Muscle of arm (tissue), 12 donors: ENCODE data around the gene INSM2. TPM values are rescaled to one million over a fixed set of nuclear protein-coding genes. Genes with fewer than 3 reads are reported as not detected.

Experiments
- DNase-seq: peaks from one replicate; pipeline ENCODE4 v3.0.0-alpha.2; 2013
- polyA plus RNA-seq, 12 donors: library from polyadenylated mRNA; unstranded; fragments of 120-200 nt; gene quantifications; one replicate each; pipeline ENCODE4 v1.2.1, GENCODE V29; 2013; ENCODE audit not compliant: insufficient read length in 12 of 12

The INSM2 gene
- polyA plus RNA-seq, 12 donors = 0.04 to 0.11 TPM; not detected in 10

DNA sequence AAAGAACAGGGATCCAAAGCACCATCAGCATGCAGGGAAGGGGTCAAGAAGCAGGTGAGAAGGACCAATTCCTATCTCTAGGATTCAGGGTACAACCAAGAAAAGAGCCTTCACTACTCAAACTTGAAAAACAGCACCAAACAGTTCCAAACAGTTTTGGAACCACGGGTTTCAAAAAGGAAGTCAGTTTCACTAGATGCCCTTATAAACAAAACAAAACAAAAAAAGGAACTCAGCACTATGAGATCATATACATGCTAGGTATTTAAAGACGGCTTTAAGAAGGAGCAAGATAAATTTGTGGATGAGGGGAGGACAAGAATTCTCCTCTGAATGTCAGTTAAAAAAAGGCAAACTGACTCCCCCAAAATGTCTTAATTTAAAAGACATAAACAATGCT is 6.0 kb downstream of the INSM2 start:
- DNase-seq = no peak

DNA sequence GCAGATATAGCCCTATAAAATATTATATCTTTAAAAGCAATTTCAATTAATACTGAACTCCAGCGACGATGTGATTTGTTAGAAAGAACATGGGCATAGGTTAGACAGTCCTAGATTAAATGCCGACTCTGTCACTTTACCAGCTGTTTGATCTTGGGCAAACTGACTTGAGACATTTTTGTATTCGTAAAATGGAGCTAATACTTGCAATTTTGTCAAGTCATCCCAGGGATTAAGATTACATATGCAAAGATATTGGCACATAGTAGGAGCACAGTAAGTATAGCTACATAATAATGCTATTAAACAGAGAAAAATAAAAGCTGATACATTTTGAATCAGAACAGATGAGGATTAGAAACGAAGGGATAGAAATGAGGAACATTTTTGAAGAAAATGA is 9.0 kb downstream of the INSM2 start:
- DNase-seq = no peak

GRCh38 chr14:35549551-35549950 is 15.6 kb downstream of the INSM2 start:
- DNase-seq = no peak

- DNase-seq = no peak
These were observed 17.1 kb downstream of the INSM2 start for GRCh38 chr14:35551081-35551480.

GRCh38 chr14:35553808-35554207 is 19.8 kb downstream of the INSM2 start:
- no peak for DNase-seq

DNA sequence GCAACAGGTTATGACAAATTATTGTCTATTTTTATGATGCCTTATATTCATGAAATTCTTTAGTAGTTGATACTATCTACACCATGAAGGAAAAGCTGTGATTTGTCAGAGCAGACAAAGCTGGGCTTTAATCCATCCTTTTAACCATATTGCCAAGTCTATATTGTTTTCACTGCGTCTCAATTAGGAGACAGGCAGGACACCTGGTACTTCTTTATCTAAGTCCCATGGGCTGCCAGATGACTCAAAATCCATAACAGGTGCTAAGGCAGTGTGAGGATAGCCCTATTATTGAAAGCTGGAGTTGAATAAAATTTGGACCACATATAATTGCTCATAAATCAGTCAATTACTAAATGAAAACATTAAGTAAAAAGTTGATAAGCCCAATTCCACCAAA is 22.6 kb downstream of the INSM2 start:
- no peak for DNase-seq

GRCh38 chr14:35557221-35557747 is 23.3 kb downstream of the INSM2 start:
- no peak for DNase-seq

- DNase-seq = no peak
These were observed 24.7 kb downstream of the INSM2 start for GRCh38 chr14:35558680-35559079.

DNA sequence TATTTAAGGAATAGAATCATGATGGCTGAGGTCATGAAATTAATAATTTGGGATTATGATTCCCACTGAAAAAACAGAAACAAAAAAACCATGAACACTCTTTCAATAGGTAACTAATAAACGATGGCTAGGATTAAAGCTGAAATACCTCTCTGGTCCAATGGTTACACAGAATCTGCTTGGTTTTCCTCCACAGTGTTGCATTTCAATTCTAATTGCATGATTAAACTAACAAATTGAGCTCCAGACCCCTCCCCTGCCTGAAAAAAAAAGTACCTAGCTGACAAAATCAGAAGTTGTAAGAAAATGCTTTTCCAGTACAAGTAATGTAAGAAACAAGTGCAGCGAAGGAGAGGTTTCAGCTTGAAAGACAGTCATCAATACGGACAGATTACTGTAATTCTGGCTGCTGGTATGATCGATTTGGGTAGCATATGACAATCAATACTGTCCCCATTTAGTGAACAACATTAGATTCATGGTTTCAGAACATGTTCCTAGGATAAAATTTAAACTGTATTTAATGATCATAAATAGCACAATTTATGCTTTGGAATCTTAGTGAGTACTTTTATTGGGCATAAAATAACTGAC is 32.0 kb downstream of the INSM2 start:
- no peak for DNase-seq

- DNase-seq = no peak
These were observed 37.6 kb downstream of the INSM2 start for GRCh38 chr14:35571598-35571997.

GRCh38 chr14:35573911-35574310 is 39.9 kb downstream of the INSM2 start:
- DNase-seq = no peak

DNA sequence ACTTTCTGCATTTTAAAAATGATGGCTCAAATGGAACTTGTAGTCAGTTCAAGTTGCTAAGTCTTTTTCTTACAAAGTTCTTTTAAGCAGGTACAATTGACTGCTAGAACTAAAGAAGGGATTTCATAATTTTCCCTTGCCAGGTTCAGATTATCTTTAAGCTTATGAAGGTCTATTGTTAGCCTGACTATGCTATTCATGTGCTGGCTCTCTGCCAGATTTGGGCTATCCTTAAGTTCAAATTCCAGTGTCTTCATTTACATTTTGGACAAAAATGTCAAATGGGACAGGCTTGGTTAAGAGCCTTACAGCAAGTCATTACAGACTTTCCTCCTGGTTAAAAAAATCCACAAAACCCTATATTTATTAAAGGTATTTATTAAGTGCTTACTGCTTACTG is 42.3 kb downstream of the INSM2 start:
- DNase-seq = no peak

DNA sequence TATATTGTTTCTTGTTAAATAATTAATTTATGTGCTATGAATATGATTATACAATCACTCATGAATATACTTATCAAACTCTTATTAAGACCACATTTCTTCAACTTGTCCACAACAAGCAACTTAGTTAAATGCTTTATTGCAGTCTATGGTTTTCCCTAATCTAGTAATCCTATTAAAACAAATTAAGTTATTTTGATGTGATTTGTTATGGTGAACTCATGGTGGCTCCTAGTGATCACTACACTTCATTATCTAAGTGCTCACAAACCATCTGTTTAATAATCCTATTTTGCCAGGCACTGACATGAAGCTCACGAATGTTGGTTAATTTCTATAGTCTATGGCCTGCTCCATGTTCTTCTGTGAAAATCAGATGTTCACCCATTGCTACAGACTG is 42.9 kb downstream of the INSM2 start:
- no peak for DNase-seq

DNA sequence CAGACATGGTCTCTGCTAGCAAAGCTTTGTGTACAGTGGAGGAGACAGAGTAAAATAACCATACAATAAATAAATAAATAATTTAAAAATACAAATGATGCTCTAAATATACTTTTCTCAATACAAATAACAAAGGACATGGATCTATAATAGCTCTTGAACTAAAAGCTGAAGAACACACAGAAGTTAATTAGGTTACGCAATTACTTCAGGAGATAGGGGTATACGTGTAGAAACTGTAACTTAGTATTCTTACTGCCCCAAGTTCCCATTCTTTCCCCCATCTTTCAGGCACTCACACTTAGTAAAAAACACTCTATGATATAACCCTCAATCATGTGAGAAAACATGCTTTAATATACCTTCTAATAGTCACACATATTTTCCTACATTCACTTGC is 44.2 kb downstream of the INSM2 start:
- DNase-seq = no peak

- no peak for DNase-seq
These were observed 44.7 kb downstream of the INSM2 start for GRCh38 chr14:35578639-35579038.

Other genes starting within 250 kb of the INSM2 start
- 100 to 1,000 TPM in 11 of 12 donors, not detected in 1; 141 to 250 (median 198) TPM for gene PSMA6, start 241.8 kb upstream of the INSM2 start, polyA plus RNA-seq
- gene NFKBIA, start 129.4 kb upstream of the INSM2 start, polyA plus RNA-seq = 10 to 100 TPM in 11 of 12 donors, not detected in 1; 29.3 to 95.4 (median 48.3) TPM